ENCODE results near the gene TPR. TPM values are rescaled to one million over a fixed set of nuclear protein-coding genes. Genes with fewer than 3 reads are reported as not detected.

TPR gene
- 40.5 to 43.6 TPM (median 41.3 TPM) in 5 replicates for total RNA-seq (2022; extraction: Qiagen RNA extraction)

DNA sequence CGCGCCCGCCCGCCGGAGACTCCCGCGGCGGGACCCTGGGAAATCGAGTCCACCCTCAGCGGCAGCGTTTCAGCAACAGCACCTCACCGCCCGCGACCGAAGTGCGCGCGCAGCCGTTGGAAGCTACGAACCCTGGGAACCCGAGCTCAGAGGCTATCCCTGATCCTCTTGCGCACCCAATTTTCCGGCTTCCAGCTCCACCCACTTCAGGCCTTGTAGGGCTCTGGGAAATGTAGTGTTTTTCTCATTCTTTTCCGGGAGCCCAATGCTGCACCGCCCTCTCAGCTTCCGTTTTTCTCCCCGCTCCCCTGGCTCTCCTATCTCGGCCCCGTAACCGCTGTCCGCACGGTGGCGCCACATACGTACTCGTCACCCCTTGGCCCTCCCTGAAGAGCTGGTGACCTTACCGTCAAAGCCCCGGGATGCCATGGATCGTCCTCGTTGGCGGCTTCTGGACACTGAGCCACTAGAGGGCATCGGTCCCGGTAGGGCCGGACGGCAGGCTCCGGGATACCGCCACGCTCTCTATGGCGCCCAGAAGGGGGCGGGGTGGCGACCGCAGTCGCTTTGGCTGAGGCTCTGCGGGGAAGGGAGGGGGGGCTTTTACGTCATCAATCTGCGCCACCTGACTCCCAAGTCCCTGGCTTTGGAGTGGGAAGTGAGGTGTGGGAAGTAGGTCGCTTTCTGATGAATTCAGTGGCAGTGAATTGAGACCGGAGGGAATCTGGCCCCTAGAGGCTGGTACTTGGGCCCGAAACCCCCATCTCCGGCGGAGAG, at the start of gene TPR, which contains the start of gene ODR4:
Gene TPR (minus strand): TSS at position 102 of the 777 bp plus-strand sequence. CDS start 225 bp downstream, outside the sequence.
Gene ODR4 (plus strand): TSS at position 687 of the 777 bp plus-strand sequence. CDS start 3,948 bp downstream, outside the sequence.

DNA sequence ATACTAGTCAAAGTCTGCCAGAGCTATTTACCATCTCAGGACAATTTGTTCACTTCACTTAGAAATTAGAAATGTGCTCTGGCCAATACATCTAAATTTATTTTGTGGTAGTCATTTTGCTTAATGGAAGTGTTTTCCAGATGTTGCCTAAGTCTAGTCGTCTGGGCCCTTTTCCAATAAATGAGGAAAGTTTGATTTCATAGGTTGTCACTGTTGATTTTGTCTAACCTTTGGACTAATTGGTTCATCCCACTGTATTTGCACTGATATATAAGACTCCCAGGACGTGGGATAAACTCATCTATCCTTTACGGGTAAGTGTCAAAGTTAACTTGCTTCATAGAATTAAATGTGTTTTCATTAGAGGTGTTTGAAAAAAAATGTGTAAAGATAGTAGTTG, 79.1 kb downstream of the TPR start, which contains the start of gene PRG4:
Gene PRG4 (plus strand): TSS at position 300 of the 400 bp plus-strand sequence.

Other genes with a start within 250 kb of the TPR start
- 0.10 to 0.16 TPM (median 0.14 TPM) in 5 replicates for gene PRG4, start 79.0 kb downstream of the TPR start, total RNA-seq (2022; extraction: Qiagen RNA extraction)
- gene ODR4, start 585 bp upstream of the TPR start, total RNA-seq (2022; extraction: Qiagen RNA extraction) = 12.7 to 16.5 TPM (median 15.3 TPM) in 5 replicates
- gene PDC, start 85.9 kb upstream of the TPR start, total RNA-seq (2022; extraction: Qiagen RNA extraction) = 0.05 TPM in 1 of 5 replicates, not detected in the others